Heart right ventricle (tissue), 16 donors: ENCODE results near the gene TAF1B. TPM values are rescaled to one million over a fixed set of nuclear protein-coding genes. Genes with fewer than 3 reads are reported as not detected.

Source experiments
- ATAC-seq, 8 donors: fragments of 200-7000 bp; cut with Tn5 transposase; one replicate each; pipeline ENCODE4 v1.9.1; 2020; ENCODE audit warnings: mild to moderate bottlenecking in 8 of 8, moderate library complexity in 8 of 8, moderate number of reproducible peaks in 1 of 8
- DNase-seq, 2 donors: peaks; one replicate each; pipeline ENCODE4 v3.0.0-alpha.2; 2020
- H3K27ac ChIP-seq, 10 donors: fragments of 200-600 bp; sonication (generic) in 2 of 10; one replicate each; pipeline versions ENCODE4 v1.5.0 to v1.8.0; 2020 to 2022; ENCODE audit warnings: mild to moderate bottlenecking in 3 of 10
- H3K27me3 ChIP-seq, 7 donors: fragments of 200-600 bp; one replicate each; pipeline ENCODE4 v1.8.0; 2021 to 2022; ENCODE audit warnings: mild to moderate bottlenecking in 2 of 7
- H3K36me3 ChIP-seq, 9 donors: fragments of 200-600 bp; sonication (generic) in 1 of 9; one replicate each; pipeline versions ENCODE4 v1.5.0 to v1.8.0; 2020 to 2022; ENCODE audit warnings: mild to moderate bottlenecking in 2 of 9
- H3K4me1 ChIP-seq, 9 donors: fragments of 200-600 bp; sonication (generic) in 1 of 9; one replicate each; pipeline versions ENCODE4 v1.5.0 to v1.8.0; 2020 to 2022; ENCODE audit warnings: mild to moderate bottlenecking in 4 of 9
- H3K4me3 ChIP-seq, 10 donors: fragments of 200-600 bp; sonication (generic) in 2 of 10; one replicate each; pipeline versions ENCODE4 v1.5.0 to v1.8.0; 2020 to 2022; ENCODE audit warnings: mild to moderate bottlenecking in 7 of 10, moderate library complexity in 2 of 10
- H3K9me3 ChIP-seq, 11 donors: fragments of 200-600 bp in 10 of 11; sonication (generic) in 2 of 11; one replicate each; pipeline versions ENCODE4 v1.5.0 to v1.8.0; 2013 to 2022; ENCODE audit warnings: mild to moderate bottlenecking in 2 of 11, control low read depth in 1 of 11, moderate library complexity in 1 of 11
- WGBS, 2 donors: extraction: QIAGEN DNeasy Blood & Tissue Kit; methylation state at CpG; one replicate each; pipeline ENCODE4 v1.1.7; 2013; ENCODE audit warnings: inconsistent platforms in 1 of 2; 5-methylcytosine and 5-hydroxymethylcytosine counted together
- intact Hi-C, 10 donors: fragments of 100-400 bp; cut with DNase I; formaldehyde crosslinking; loops; one replicate each; pipeline versions ENCODE4 v1.11.1 to v1.14.2; 2022
- long read RNA-seq, 3 donors: library from polyadenylated mRNA; unstranded; transcript quantifications; one replicate each; pipeline ENCODE4 v2.0.0, GENCODE V29; 2020 to 2021
- polyA plus RNA-seq, 2 donors: library from polyadenylated mRNA; stranded (reverse); fragments of 200-250 nt; gene quantifications; one replicate each; pipeline ENCODE4 v1.2.3, GENCODE V29; 2013
- total RNA-seq, 10 donors: library from RNA; stranded (reverse); fragmentation: NEBNext Ultra II Directional in 3 of 10; extraction: Animal tissue kit (Norgen Biotek cat#: 25700) in 3 of 10; gene quantifications; one replicate each; pipeline versions ENCODE4 v1.2.1 to v1.2.4, GENCODE V29; 2021 to 2023
- TF ChIP-seq, protein P1 (sequence below), 9 donors: fragments of 200-600 bp; sonication (generic) in 2 of 9; IDR thresholded peaks; one replicate each; pipeline versions ENCODE4 v1.5.0 to v1.8.0; 2021 to 2022; ENCODE audit warnings: antibody characterized with exemption in 9 of 9, mild to moderate bottlenecking in 5 of 9, moderate library complexity in 1 of 9
- donor health status: Arrhythmogenic right ventricular cardiomyopathy.
- donor health status: ischemic (EF 13 %, LVEDD 7.1; RV severe dilation, severe dysfunction).
- donor health status: healthy with polysubstance abuse.
- donor health status: DM: no; HTN: yes; CAD: no.
- donor health status: DM: no; HTN: no; CAD: no.
- donor health status: ischemic (EF 25% LVEDD 6.9; RV normal size, moderate dysfunction).
- donor health status: ischemic (EF 25% LVEDD 5.7; RV mildly dilated, moderate dysfunction).
- donor health status: healthy.
- donor health status: DM: yes; HTN: yes; CAD: no.
- donor health status: Ischemic cardiomyopathy.
- donor health status: ischemic (EF 35%, LVEDD 5.7; RV mildly dilated, moderate dysfunction).
- donor health status: nonischemic (EF 11% LVEDD 7.7; RV severe dilation, severe dysfunction).
- donor health status: DM: yes; HTN: yes; CAD: no.
- donor health status: PGD.
- donor health status: ischemic (EF 29% LVEDD 5.4; RV normal size, mild dysfunction).
- donor health status: nonischemic (EF 23%, LVEDD 6.1; RV moderate dilation, normal function).

The TAF1B gene
- total RNA-seq, result 1 to 10 TPM; 2.4 to 7.9 (median 4.9) TPM
- 1 to 10 TPM; 1.8 to 3.0 TPM for polyA plus RNA-seq
- long read RNA-seq, donor 1, partial matches to known transcripts, result 1 of 2 reads
- long read RNA-seq, donor 1, other reads (novel, unspliced or antisense), result 1 of 2 reads
- long read RNA-seq, donor 2, partial matches to known transcripts, result 1 of 6 reads
- long read RNA-seq, donor 2, other reads (novel, unspliced or antisense), result 1 of 6 reads
- long read RNA-seq, donor 3, partial matches to known transcripts, result 6 of 16 reads
- long read RNA-seq, donor 3, other reads (novel, unspliced or antisense), result 4 of 16 reads

DNA sequence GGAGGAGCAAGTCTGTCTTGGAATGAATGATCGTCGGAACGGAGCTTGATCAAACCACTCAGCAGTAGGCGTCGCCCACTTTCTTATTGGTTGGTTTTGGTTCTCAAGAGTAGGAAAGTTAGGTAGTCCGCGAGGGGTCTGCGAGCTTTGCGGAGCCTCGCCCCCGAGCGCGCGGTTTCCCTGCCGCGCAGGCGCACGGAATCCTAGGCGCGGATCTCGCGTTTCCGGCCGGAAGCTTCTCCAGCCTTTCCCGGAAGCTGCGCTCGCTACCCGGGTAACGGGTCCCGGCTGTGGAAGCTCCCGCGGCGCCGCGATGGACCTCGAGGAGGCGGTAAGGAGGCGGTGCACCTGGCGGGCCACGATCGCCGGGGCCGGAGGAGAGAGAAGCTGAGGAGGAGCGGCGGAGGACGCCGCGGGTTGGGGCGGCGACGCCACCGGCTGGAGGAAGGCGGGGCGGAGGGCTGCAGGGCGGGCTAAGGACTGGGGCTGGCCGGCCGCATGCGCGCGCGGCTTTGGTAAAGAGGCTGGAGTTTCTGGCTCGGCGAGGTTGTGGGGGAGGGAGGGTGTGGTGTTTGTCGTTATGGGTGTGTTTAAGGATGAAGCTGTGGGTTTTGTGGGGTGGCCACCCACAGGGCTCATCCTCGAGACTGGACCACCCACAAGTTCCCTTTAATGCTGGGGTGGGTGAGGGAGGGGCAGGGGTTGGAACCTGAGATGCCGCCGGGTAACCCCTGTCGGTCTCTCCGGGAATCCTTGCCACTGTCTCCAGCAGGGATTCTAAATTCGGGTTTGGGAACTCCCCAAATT lies at the start of gene TAF1B:
TAF1B (plus strand) TSS at position 246 of the 807 bp plus-strand sequence; CDS start at position 314, 68 bp downstream.
- intact Hi-C loops, result loop anchor here in 3 of 10 donors (1.0 to 10.0 kb wide), 3 partner anchors 108 to 111 kb away; partner anchors contain the start of gene GRHL1 (in 3 of the 3)
- H3K36me3 ChIP-seq, result peaks cover 0 to 35% (median under 1%) of the 10 kb centered on the region in 9 donors
- H3K27me3 ChIP-seq, result no peaks in the 10 kb centered on the region
- TF ChIP-seq, protein P1, sequence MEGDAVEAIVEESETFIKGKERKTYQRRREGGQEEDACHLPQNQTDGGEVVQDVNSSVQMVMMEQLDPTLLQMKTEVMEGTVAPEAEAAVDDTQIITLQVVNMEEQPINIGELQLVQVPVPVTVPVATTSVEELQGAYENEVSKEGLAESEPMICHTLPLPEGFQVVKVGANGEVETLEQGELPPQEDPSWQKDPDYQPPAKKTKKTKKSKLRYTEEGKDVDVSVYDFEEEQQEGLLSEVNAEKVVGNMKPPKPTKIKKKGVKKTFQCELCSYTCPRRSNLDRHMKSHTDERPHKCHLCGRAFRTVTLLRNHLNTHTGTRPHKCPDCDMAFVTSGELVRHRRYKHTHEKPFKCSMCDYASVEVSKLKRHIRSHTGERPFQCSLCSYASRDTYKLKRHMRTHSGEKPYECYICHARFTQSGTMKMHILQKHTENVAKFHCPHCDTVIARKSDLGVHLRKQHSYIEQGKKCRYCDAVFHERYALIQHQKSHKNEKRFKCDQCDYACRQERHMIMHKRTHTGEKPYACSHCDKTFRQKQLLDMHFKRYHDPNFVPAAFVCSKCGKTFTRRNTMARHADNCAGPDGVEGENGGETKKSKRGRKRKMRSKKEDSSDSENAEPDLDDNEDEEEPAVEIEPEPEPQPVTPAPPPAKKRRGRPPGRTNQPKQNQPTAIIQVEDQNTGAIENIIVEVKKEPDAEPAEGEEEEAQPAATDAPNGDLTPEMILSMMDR (IDR thresholded peaks at IDR 0.05), result peak in 7 of 9 donors; percentile 11 to 76 (median 51)
- ATAC-seq (peak; percentile 94 to 98 (median 96)), DNase-seq (peak; percentile 84 to 88)
- 0% methylated on average over 70 of the region's 70 CpGs for WGBS, 2 donors
- H3K27ac ChIP-seq, result peak within 1 kb of the TSS in 9 of 10 donors; percentile 62 to 94 (median 85)
- H3K4me3 ChIP-seq, result peak within 1 kb of the TSS; percentile 30 to 89 (median 68)
- H3K4me1 ChIP-seq, result peaks cover 0 to 30% (median 15%) of the 10 kb centered on the region in 9 donors
- H3K9me3 ChIP-seq, result no peaks in the 10 kb centered on the region

DNA sequence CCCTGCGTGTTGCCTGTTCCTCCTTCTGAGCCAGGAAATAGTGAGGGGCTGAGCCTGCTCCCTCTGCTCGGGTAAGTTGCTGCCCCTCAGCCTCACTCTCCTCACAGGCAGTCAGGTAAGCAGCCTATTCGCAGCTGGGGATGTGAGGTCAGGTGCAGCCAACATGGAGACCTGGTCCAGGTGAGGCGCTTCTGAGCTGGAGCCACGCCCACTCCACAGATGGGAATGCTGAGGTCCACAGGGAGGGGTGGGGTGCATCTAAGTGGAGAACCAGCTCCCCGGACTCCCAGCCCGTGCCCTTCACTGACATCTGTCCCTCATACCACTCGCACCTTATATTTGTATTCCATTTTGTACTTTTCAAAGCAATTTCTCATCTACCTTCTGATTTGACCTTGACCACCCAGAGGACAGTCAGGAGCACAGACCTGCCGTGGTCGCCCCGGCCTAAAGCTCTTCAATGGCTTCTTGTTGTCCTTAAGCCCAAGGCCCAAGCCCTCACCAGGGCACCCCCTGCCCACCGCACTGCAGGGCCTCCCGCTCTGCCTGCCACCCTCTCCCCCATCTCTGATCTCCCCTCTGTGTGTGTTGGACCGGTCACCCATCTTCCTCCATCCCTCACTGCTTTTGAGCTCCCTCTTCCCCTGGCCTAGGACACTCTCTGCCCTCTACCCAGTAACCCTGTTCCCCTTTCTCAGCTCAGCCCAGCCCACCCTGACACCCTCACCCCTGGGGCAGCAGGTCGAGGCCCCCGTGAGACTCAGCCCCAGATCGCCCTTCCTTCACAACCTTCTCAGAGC lies 49.2 kb upstream of the TAF1B start:
- Histone ChIP-seq H3K27me3 (no peaks in the 10 kb centered on the region), H3K4me1 (peaks cover 4 to 27% (median 17%) of the 10 kb centered on the region in 9 donors), H3K27ac (no peak overlapping the region), H3K9me3 (peaks cover 0 to 5% (median 0%) of the 10 kb centered on the region in 11 donors), H3K36me3 (no peaks in the 10 kb centered on the region), H3K4me3 (no peak overlapping the region)
- ATAC-seq, result no peak
- TF ChIP-seq, protein P1 (IDR thresholded peaks at IDR 0.05), result no peak
- intact Hi-C loops, result no loop called here
- 89 to 93% methylated on average over 17 of the region's 17 CpGs for WGBS, 2 donors
- no peak for DNase-seq

DNA sequence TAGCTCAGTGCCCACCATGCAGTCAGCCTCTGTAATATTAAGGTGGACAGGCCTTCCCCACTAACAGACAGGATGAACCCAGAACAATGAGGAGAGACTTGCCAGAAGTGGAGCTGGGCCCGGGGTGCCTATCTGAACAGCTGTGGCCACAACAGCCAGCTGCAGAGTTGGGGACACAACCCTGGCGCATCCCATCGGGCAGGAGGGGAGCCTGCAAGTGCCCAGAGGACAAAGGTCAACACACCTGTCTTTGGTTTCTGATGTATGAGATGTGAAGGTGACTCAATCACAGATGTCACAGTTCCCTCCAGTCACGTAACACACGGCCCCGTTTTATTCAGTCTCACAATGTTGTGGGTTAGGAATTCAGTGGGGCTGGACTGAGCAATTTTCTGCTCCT lies 48.2 kb upstream of the TAF1B start:
- intact Hi-C loops, result no loop called here

More for the DNA sequence above, 48.2 kb upstream of the TAF1B start:
- DNase-seq (no peak), ATAC-seq (no peak)
- Histone ChIP-seq H3K27me3 (no peaks in the 10 kb centered on the region), H3K4me1 (peaks cover 4 to 37% (median 27%) of the 10 kb centered on the region in 9 donors), H3K9me3 (peaks cover 0 to 5% (median 0%) of the 10 kb centered on the region in 11 donors), H3K36me3 (no peaks in the 10 kb centered on the region), H3K27ac (no peak overlapping the region), H3K4me3 (no peak overlapping the region)
- 51 to 68% methylated on average over 6 of the region's 6 CpGs for WGBS, 2 donors
- TF ChIP-seq, protein P1 (IDR thresholded peaks at IDR 0.05), result no peak
